NCI-H82 treated with DMSO at 0.1 percent for 48 hours (cell line): Measurements from ENCODE around the gene UTP25.
"Not testable (repeated sequence)": the region's sequence is repeated elsewhere in the genome, so short reads cannot be mapped to it uniquely, and the experiment has no call there.

ENCODE experiments used
- DNase-seq: peaks from one replicate; lab custom pipeline; 2025; ENCODE audit not compliant: unreplicated experiment; lab: John Stamatoyannopoulos, UW

UTP25 gene

GRCh38 chr1:209890641-209891330 is 63.0 kb downstream of the UTP25 start:
- no peak for DNase-seq

DNA sequence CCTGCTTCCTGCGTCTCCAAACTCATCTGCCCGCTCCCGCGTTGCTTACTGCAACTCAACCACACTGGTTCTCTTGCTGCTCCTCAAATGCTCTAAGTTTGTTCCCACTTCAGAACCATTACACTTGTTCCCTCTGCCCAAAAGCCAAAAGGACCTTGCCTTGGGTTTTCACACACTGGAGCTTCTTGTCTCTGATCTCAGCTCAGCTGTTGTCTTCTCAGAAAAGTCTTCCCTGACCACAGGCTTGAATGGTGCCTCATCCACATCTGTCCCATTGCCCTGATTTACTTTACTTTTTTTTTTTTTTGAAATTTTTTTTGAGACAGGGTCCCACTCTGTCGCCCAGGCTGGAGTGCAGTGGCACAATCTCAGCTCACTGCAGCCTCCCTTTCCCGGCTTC is 66.0 kb downstream of the UTP25 start:
- no peak for DNase-seq

GRCh38 chr1:209895709-209896108 is 67.9 kb downstream of the UTP25 start:
- no peak for DNase-seq

DNA sequence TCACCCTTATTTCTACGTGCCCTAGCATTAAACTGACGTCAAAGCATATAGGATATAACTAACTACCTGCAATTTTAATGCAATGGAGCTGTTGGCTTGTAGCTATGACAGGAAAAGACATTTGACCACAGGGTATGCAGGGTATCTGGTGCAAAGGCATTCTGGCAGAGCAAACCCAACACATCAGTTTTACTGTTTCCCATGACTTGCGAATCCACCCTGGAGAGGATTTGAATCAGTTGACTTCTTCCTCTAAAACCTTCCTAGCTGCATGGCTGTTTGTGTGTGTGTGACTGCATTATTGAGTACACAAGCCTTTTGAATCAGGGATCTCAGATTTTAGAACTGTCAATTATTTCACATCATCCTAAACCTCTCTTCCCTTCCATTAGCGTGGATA is 68.6 kb downstream of the UTP25 start:
- no peak for DNase-seq

DNA sequence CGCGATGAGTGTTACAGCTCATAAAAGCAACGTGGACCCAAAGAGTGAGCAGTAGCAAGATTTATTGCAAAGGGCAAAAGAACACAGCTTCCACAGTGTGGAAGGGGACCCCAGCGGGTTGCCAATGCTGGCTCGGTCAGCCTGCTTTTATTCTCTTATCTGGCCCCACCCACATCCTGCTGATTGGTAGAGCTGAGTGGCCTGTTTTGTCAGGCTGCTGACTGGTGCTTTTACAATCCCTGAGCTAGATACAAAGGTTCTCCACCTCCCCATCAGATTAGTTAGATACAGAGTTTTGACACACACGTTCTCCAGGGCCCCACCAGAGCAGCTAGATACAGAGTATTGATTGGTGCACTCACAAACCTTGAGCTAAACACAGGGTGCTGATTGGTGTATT is 70.5 kb downstream of the UTP25 start:
- DNase-seq, result not testable (repeated sequence)

GRCh38 chr1:209898851-209899250 is 71.1 kb downstream of the UTP25 start:
- not testable (repeated sequence) for DNase-seq

- DNase-seq, result no peak
Measured at GRCh38 chr1:209899948-209900347, 72.2 kb downstream of the UTP25 start.

DNA sequence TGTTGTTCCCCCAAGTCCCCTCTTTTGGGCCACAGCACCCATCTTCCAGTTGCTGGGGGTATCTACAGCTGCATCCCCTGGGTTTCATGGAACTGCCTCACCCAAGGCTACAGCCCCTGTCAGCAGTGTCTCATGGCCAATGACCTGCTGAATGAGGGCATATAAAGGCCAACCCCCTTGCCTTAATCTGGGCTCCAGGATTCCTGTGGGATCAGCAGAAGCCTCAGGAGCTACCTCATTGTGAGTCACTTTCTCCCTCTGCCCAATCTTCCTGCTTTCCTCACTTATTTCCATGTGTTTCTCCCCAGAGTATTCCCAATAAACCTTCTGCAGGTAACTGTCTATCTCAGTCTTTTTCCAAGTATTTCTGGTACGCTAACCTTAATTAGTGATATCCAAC is 73.0 kb downstream of the UTP25 start:
- DNase-seq, result no peak

GRCh38 chr1:209901211-209901610 is 73.4 kb downstream of the UTP25 start:
- DNase-seq, result no peak

- DNase-seq, result not testable (repeated sequence)
Measured at GRCh38 chr1:209904774-209905173, 77.0 kb downstream of the UTP25 start.
